ENCODE data around the gene SCAPER.

The SCAPER gene

DNA sequence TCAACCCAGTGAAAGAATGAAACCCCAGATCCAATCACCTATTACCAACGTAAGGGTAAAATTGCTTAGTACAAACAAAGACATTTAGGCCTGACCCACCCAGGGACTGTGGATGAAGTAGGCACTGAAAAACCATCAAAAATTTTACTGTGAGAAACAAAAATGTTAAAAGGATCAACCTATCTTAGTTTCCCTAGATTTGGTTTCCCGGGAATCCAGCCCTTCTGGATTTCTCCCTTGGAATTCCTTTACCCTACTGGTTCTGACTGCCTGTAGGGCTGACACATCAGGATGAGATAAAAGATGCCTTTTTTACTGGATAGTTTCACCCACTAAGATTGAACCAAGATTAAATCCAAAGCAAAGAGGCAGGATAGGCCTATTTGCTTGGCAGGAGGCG is 102.7 kb downstream of the SCAPER start:
- no peaks in the 10 kb centered on the region for H3K79me1 ChIP-seq (ENCODE audit: low read length)
- H3K18ac ChIP-seq (ENCODE audit: low read length), result peak overlapping the region; percentile 51
- H4K5ac ChIP-seq (ENCODE audit: low read length), result no peak overlapping the region
- H3K4me2 ChIP-seq (ENCODE audit: low read length), result no peak overlapping the region
- H2BK5ac ChIP-seq (ENCODE audit: low read length), result no peak overlapping the region
- DNase-seq, result peak; percentile 65
- H3K4me1 ChIP-seq (ENCODE audit: control insufficient read depth, low read depth, low read length), result peaks cover 3% of the 10 kb centered on the region
- H2BK120ac ChIP-seq (ENCODE audit: low read depth, low read length), result no peak overlapping the region
- H3K79me2 ChIP-seq (ENCODE audit: control insufficient read depth, insufficient read depth, low read length), result no peaks in the 10 kb centered on the region
- H2BK15ac ChIP-seq (replicated peaks; ENCODE audit: low read depth), result no peak overlapping the region
- no peak overlapping the region for H3K27ac ChIP-seq (ENCODE audit: low read depth, low read length)
- H3K27me3 ChIP-seq (ENCODE audit: insufficient read depth, low read length, poor library complexity), result no peaks in the 10 kb centered on the region
- no peak overlapping the region for H3K9ac ChIP-seq (ENCODE audit: low read length)
- no peak overlapping the region for H3K4ac ChIP-seq (ENCODE audit: low read depth, low read length)
- H3K36me3 ChIP-seq (ENCODE audit: control insufficient read depth, insufficient read depth, low read length), result no peaks in the 10 kb centered on the region
- H3K56ac ChIP-seq (ENCODE audit: low read length), result no peak overlapping the region
- peak overlapping the region; percentile 9 for H3K23ac ChIP-seq (ENCODE audit: low read length)
- no CpG with 5 or more reads among the region's 3 CpGs for WGBS (ENCODE audit: extremely low coverage, insufficient coverage, low lambda C conversion rate)
- no peak overlapping the region for H3K4me3 ChIP-seq (ENCODE audit: low read length)
- H2AK5ac ChIP-seq (ENCODE audit: low read length), result no peak overlapping the region
- no peak overlapping the region for H4K8ac ChIP-seq (ENCODE audit: low read depth, low read length)

DNA sequence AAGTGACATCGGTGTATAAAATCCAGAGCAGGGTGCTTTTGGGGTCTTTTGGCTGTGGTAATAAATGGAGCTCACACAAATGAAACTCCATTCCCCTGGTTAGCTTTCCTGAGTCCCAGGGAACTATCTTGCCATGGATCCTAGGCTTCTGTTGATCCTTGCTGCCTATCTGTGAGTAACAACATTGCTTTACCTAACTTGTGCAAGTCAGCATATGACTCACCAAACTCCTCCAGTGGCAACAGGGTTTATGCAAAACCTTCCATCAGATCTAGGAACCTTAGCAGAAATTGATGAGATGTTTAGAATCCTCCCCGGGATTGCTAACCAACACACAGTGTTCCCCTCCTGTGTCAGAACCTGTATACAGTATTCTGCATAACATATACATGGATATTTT is 105.4 kb downstream of the SCAPER start:
- no peak overlapping the region for H2BK120ac ChIP-seq (ENCODE audit: low read depth, low read length)
- DNase-seq, result peak; percentile 75
- H3K9ac ChIP-seq (ENCODE audit: low read length), result no peak overlapping the region
- no peaks in the 10 kb centered on the region for H3K27me3 ChIP-seq (ENCODE audit: insufficient read depth, low read length, poor library complexity)
- H4K8ac ChIP-seq (ENCODE audit: low read depth, low read length), result no peak overlapping the region
- no peak overlapping the region for H2BK15ac ChIP-seq (replicated peaks; ENCODE audit: low read depth)
- no peak overlapping the region for H3K23ac ChIP-seq (ENCODE audit: low read length)
- H3K4me2 ChIP-seq (ENCODE audit: low read length), result no peak overlapping the region
- H3K4me3 ChIP-seq (ENCODE audit: low read length), result no peak overlapping the region
- no peak overlapping the region for H3K18ac ChIP-seq (ENCODE audit: low read length)
- no peak overlapping the region for H2AK5ac ChIP-seq (ENCODE audit: low read length)
- no peaks in the 10 kb centered on the region for H3K36me3 ChIP-seq (ENCODE audit: control insufficient read depth, insufficient read depth, low read length)
- no peak overlapping the region for H3K56ac ChIP-seq (ENCODE audit: low read length)
- H3K27ac ChIP-seq (ENCODE audit: low read depth, low read length), result no peak overlapping the region
- H4K5ac ChIP-seq (ENCODE audit: low read length), result no peak overlapping the region
- no peaks in the 10 kb centered on the region for H3K79me2 ChIP-seq (ENCODE audit: control insufficient read depth, insufficient read depth, low read length)
- peaks cover 3% of the 10 kb centered on the region for H3K4me1 ChIP-seq (ENCODE audit: control insufficient read depth, low read depth, low read length)
- WGBS (ENCODE audit: extremely low coverage, insufficient coverage, low lambda C conversion rate), result no CpG with 5 or more reads among the region's 2 CpGs
- H3K79me1 ChIP-seq (ENCODE audit: low read length), result no peaks in the 10 kb centered on the region
- no peak overlapping the region for H3K4ac ChIP-seq (ENCODE audit: low read depth, low read length)
- H2BK5ac ChIP-seq (ENCODE audit: low read length), result no peak overlapping the region

DNA sequence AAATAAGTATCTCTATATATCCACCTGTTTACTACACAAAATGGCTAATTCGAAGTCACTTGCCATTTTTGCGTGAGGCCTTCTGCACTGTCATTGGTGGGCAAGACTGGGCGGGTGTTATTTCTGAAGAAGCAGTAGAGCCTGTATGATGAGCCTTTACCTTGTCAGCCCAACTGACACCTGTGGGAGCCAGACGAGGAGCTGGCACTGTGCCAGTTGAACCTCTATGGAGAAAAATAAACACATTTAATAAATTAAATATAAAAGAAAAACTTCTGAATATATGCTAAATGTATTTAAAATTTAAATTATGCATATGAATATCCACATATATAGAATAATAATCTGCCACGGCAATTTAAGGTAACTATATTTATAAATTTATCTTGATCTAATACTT is 109.9 kb downstream of the SCAPER start:
- Histone ChIP-seq H3K23ac (ENCODE audit: low read length) (no peak overlapping the region), H3K4me2 (ENCODE audit: low read length) (no peak overlapping the region), H2BK5ac (ENCODE audit: low read length) (no peak overlapping the region), H3K4ac (ENCODE audit: low read depth, low read length) (no peak overlapping the region), H3K18ac (ENCODE audit: low read length) (no peak overlapping the region), H3K79me2 (ENCODE audit: control insufficient read depth, insufficient read depth, low read length) (no peaks in the 10 kb centered on the region), H3K36me3 (ENCODE audit: control insufficient read depth, insufficient read depth, low read length) (no peaks in the 10 kb centered on the region), H2BK120ac (ENCODE audit: low read depth, low read length) (no peak overlapping the region), H2BK15ac (replicated peaks; ENCODE audit: low read depth) (no peak overlapping the region), H3K4me3 (ENCODE audit: low read length) (no peak overlapping the region), H3K27me3 (ENCODE audit: insufficient read depth, low read length, poor library complexity) (no peaks in the 10 kb centered on the region), H3K79me1 (ENCODE audit: low read length) (no peaks in the 10 kb centered on the region), H3K27ac (ENCODE audit: low read depth, low read length) (no peak overlapping the region), H3K56ac (ENCODE audit: low read length) (no peak overlapping the region), H3K9ac (ENCODE audit: low read length) (no peak overlapping the region), H4K8ac (ENCODE audit: low read depth, low read length) (no peak overlapping the region), H4K5ac (ENCODE audit: low read length) (no peak overlapping the region), H3K4me1 (ENCODE audit: control insufficient read depth, low read depth, low read length) (peaks cover 6% of the 10 kb centered on the region), H2AK5ac (ENCODE audit: low read length) (no peak overlapping the region)
- no peak for DNase-seq
- no CpG with 5 or more reads among the region's 5 CpGs for WGBS (ENCODE audit: extremely low coverage, insufficient coverage, low lambda C conversion rate)

DNA sequence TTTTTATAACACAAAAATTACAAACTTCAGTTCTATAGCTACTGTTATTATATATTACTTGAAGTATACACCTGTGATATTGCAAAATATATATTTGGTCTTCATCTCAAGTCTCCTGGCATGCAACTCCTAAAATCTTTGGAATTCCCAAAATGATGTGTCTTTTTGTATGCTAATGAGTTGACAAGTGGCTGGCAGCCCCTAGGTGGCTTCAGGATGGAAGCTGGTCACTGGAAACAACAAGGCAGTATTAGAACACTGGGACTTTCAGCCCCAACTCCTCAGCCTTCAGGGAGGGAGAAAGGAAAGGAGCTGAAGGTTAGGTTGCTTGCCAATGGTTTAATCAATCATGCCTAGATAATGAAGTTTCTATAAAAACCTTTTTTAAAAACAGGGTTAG is 112.0 kb downstream of the SCAPER start:
- Histone ChIP-seq H4K5ac (ENCODE audit: low read length) (no peak overlapping the region), H3K79me2 (ENCODE audit: control insufficient read depth, insufficient read depth, low read length) (no peaks in the 10 kb centered on the region), H2AK5ac (ENCODE audit: low read length) (no peak overlapping the region), H3K4me1 (ENCODE audit: control insufficient read depth, low read depth, low read length) (peaks cover 6% of the 10 kb centered on the region), H3K18ac (ENCODE audit: low read length) (no peak overlapping the region), H2BK15ac (replicated peaks; ENCODE audit: low read depth) (no peak overlapping the region), H3K56ac (ENCODE audit: low read length) (no peak overlapping the region), H3K79me1 (ENCODE audit: low read length) (no peaks in the 10 kb centered on the region), H3K4me3 (ENCODE audit: low read length) (no peak overlapping the region), H2BK120ac (ENCODE audit: low read depth, low read length) (no peak overlapping the region), H3K27ac (ENCODE audit: low read depth, low read length) (no peak overlapping the region), H2BK5ac (ENCODE audit: low read length) (no peak overlapping the region), H3K4ac (ENCODE audit: low read depth, low read length) (no peak overlapping the region), H3K9ac (ENCODE audit: low read length) (no peak overlapping the region), H3K23ac (ENCODE audit: low read length) (no peak overlapping the region), H3K27me3 (ENCODE audit: insufficient read depth, low read length, poor library complexity) (no peaks in the 10 kb centered on the region), H3K36me3 (ENCODE audit: control insufficient read depth, insufficient read depth, low read length) (no peaks in the 10 kb centered on the region), H3K4me2 (ENCODE audit: low read length) (no peak overlapping the region), H4K8ac (ENCODE audit: low read depth, low read length) (no peak overlapping the region)
- DNase-seq, result peak; percentile 85

DNA sequence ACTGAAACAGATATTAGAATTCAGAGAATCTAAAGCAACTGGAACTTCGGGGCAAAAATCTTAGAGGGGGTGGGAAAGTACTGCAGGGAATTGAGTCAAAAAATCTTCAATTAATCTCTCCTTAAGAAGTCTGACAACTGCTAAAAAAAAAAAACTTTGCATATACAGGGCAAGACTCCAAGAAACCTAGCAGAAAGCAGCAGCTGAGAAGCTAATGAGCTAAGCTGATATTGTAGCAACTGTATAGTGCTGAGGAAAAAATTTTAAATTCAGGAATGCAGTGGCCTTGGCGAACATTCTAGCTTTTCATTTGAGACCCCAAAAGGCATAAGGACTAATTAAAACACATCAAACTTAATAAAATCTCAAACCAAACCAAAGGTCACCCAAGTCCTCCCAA is 113.6 kb downstream of the SCAPER start:
- no peak overlapping the region for H2BK15ac ChIP-seq (replicated peaks; ENCODE audit: low read depth)
- no peak overlapping the region for H3K4me3 ChIP-seq (ENCODE audit: low read length)
- H3K4me1 ChIP-seq (ENCODE audit: control insufficient read depth, low read depth, low read length), result peaks cover 6% of the 10 kb centered on the region
- H3K4me2 ChIP-seq (ENCODE audit: low read length), result no peak overlapping the region
- no peaks in the 10 kb centered on the region for H3K27me3 ChIP-seq (ENCODE audit: insufficient read depth, low read length, poor library complexity)
- H3K56ac ChIP-seq (ENCODE audit: low read length), result no peak overlapping the region
- H3K18ac ChIP-seq (ENCODE audit: low read length), result no peak overlapping the region
- no peak for DNase-seq
- H3K4ac ChIP-seq (ENCODE audit: low read depth, low read length), result no peak overlapping the region
- no peak overlapping the region for H2AK5ac ChIP-seq (ENCODE audit: low read length)
- no peak overlapping the region for H4K8ac ChIP-seq (ENCODE audit: low read depth, low read length)
- no peak overlapping the region for H3K27ac ChIP-seq (ENCODE audit: low read depth, low read length)
- no peaks in the 10 kb centered on the region for H3K79me1 ChIP-seq (ENCODE audit: low read length)
- no CpG with 5 or more reads among the region's 2 CpGs for WGBS (ENCODE audit: extremely low coverage, insufficient coverage, low lambda C conversion rate)
- H3K79me2 ChIP-seq (ENCODE audit: control insufficient read depth, insufficient read depth, low read length), result no peaks in the 10 kb centered on the region
- H3K36me3 ChIP-seq (ENCODE audit: control insufficient read depth, insufficient read depth, low read length), result no peaks in the 10 kb centered on the region
- no peak overlapping the region for H2BK5ac ChIP-seq (ENCODE audit: low read length)
- H3K23ac ChIP-seq (ENCODE audit: low read length), result no peak overlapping the region
- H4K5ac ChIP-seq (ENCODE audit: low read length), result no peak overlapping the region
- no peak overlapping the region for H2BK120ac ChIP-seq (ENCODE audit: low read depth, low read length)
- H3K9ac ChIP-seq (ENCODE audit: low read length), result no peak overlapping the region

DNA sequence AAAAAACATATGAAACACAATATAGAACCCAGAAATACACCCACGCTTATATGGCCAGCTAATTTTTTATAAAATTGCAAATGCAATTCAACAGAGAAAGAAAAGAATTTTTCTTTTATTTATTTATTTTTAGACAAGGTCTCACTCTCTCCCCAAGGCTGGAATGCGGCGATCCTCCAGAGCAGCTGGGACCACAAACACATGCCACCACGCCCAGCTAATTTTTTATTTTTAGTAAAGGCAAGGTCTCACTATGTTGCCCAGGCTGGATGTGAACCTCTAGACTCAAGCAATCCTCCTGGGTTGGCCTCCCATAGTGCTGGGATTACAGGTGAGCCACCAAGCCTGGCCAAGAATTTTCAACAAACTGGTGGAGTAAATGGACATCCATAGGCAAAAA is 117.9 kb downstream of the SCAPER start:
- Histone ChIP-seq H3K36me3 (ENCODE audit: control insufficient read depth, insufficient read depth, low read length) (no peaks in the 10 kb centered on the region), H3K79me1 (ENCODE audit: low read length) (no peaks in the 10 kb centered on the region), H3K4me1 (ENCODE audit: control insufficient read depth, low read depth, low read length) (no peaks in the 10 kb centered on the region), H2BK120ac (ENCODE audit: low read depth, low read length) (no peak overlapping the region), H3K27me3 (ENCODE audit: insufficient read depth, low read length, poor library complexity) (no peaks in the 10 kb centered on the region), H3K4me3 (ENCODE audit: low read length) (no peak overlapping the region), H3K23ac (ENCODE audit: low read length) (no peak overlapping the region), H2AK5ac (ENCODE audit: low read length) (no peak overlapping the region), H3K27ac (ENCODE audit: low read depth, low read length) (no peak overlapping the region), H3K79me2 (ENCODE audit: control insufficient read depth, insufficient read depth, low read length) (no peaks in the 10 kb centered on the region), H2BK15ac (replicated peaks; ENCODE audit: low read depth) (no peak overlapping the region), H3K18ac (ENCODE audit: low read length) (no peak overlapping the region), H3K4me2 (ENCODE audit: low read length) (no peak overlapping the region), H4K8ac (ENCODE audit: low read depth, low read length) (no peak overlapping the region), H3K56ac (ENCODE audit: low read length) (no peak overlapping the region), H3K9ac (ENCODE audit: low read length) (no peak overlapping the region), H4K5ac (ENCODE audit: low read length) (no peak overlapping the region), H3K4ac (ENCODE audit: low read depth, low read length) (no peak overlapping the region), H2BK5ac (ENCODE audit: low read length) (no peak overlapping the region)
- DNase-seq, result no peak
- no CpG with 5 or more reads among the region's 4 CpGs for WGBS (ENCODE audit: extremely low coverage, insufficient coverage, low lambda C conversion rate)

All from mesendoderm (in vitro differentiated cells).